Hepatocyte (in vitro differentiated cells): Measurements from ENCODE around the gene EYA4. TPM values are rescaled to one million over a fixed set of nuclear protein-coding genes. Genes with fewer than 3 reads are reported as not detected.

Experiments
- DNase-seq: peaks from one replicate; pipeline ENCODE4 v3.0.0-alpha.2; 2016; ENCODE audit warnings: low spot score
- H2AFZ ChIP-seq: fragments of 200-600 bp; sonication (generic); 2 replicates; pipeline ENCODE4 v1.6.0; 2016; ENCODE audit warnings: antibody characterized with exemption, mild to moderate bottlenecking
- H3K27ac ChIP-seq: fragments of 200-600 bp; sonication (generic); 2 replicates; pipeline ENCODE4 v1.5.1; 2016; ENCODE audit warnings: mild to moderate bottlenecking
- H3K27me3 ChIP-seq: fragments of 200-600 bp; sonication (generic); 2 replicates; pipeline ENCODE4 v1.6.1; 2016
- H3K36me3 ChIP-seq: fragments of 200-600 bp; sonication (generic); replicated peaks from 2 replicates; pipeline ENCODE4 v1.5.1; 2016; ENCODE audit warnings: low read depth; ENCODE audit not compliant: insufficient read depth
- H3K4me1 ChIP-seq: fragments of 200-600 bp; sonication (generic); 2 replicates; pipeline ENCODE4 v1.5.1; 2016; ENCODE audit warnings: mild to moderate bottlenecking, moderate library complexity; ENCODE audit not compliant: insufficient read depth
- H3K4me2 ChIP-seq: fragments of 200-600 bp; sonication (generic); 2 replicates; pipeline ENCODE4 v1.6.0; 2016
- H3K4me3 ChIP-seq: fragments of 200-600 bp; sonication (generic); 2 replicates; pipeline ENCODE4 v1.5.1; 2016; ENCODE audit warnings: mild to moderate bottlenecking
- H3K79me2 ChIP-seq: fragments of 200-600 bp; sonication (generic); 2 replicates; pipeline ENCODE4 v1.6.0; 2017; ENCODE audit warnings: mild to moderate bottlenecking
- H3K9me2 ChIP-seq: fragments of 200-600 bp; sonication (generic); replicated peaks from 2 replicates; pipeline ENCODE4 v1.6.0; 2017; ENCODE audit warnings: mild to moderate bottlenecking; ENCODE audit not compliant: insufficient read depth
- H3K9me3 ChIP-seq: fragments of 200-600 bp; sonication (generic); 2 replicates; pipeline ENCODE4 v1.5.1; 2016; ENCODE audit warnings: low read depth, mild to moderate bottlenecking
- H4K20me1 ChIP-seq: fragments of 200-600 bp; sonication (generic); 2 replicates; pipeline ENCODE4 v1.6.0; 2016; ENCODE audit warnings: mild to moderate bottlenecking; ENCODE audit not compliant: insufficient read depth, poor library complexity, severe bottlenecking
- CTCF ChIP-seq: fragments of 200-600 bp; sonication (generic); IDR thresholded peaks from 2 replicates; pipeline ENCODE4 v1.5.1; 2016; ENCODE audit warnings: antibody characterized with exemption, mild to moderate bottlenecking; ENCODE audit not compliant: poor library complexity
- EZH2 ChIP-seq: fragments of 200-600 bp; sonication (generic); IDR thresholded peaks from 2 replicates; pipeline ENCODE4 v1.6.1; 2016; ENCODE audit warnings: antibody characterized with exemption, mild to moderate bottlenecking, borderline replicate concordance
- EZH2phosphoT487 ChIP-seq: fragments of 200-600 bp; sonication (generic); IDR thresholded peaks from one replicate; pipeline ENCODE4 v1.6.1; 2018; ENCODE audit warnings: antibody characterized with exemption, mild to moderate bottlenecking, low read depth, moderate library complexity; ENCODE audit not compliant: unreplicated experiment, severe bottlenecking
- WGBS: methylation state at CpG from one replicate; pipeline ENCODE4 v1.1.6; 2016; ENCODE audit warnings: low lambda C conversion rate; ENCODE audit errors: missing lambda C conversion rate; 5-methylcytosine and 5-hydroxymethylcytosine counted together
- polyA plus RNA-seq: library from polyadenylated mRNA; unstranded; fragments of >200 nt; fragmentation: Nextera tagmentation; extraction: Ambion mirVana; gene quantifications from 2 replicates; pipeline ENCODE4 v1.2.1, GENCODE V29; 2016
- total RNA-seq: library from RNA; depleted of rRNA; stranded (reverse); fragments of >200 nt; gene quantifications from 2 replicates; pipeline ENCODE4 v1.2.3, GENCODE V29; 2014

Gene EYA4
- total and polyA plus RNA-seq, 2 experiments from 2014 or later: 0.33 to 1.8 TPM

- Histone ChIP-seq H3K36me3 (no peaks in the 10 kb centered on the region), H3K27me3 (no peaks in the 10 kb centered on the region), H3K4me3 (no peak overlapping the region), H4K20me1 (no peaks in the 10 kb centered on the region), H3K4me1 (no peaks in the 10 kb centered on the region), H3K9me3 (no peaks in the 10 kb centered on the region), H3K4me2 (no peak overlapping the region), H3K9me2 (no peaks in the 10 kb centered on the region), H3K79me2 (no peaks in the 10 kb centered on the region), H3K27ac (no peak overlapping the region), H2AFZ (no peak overlapping the region)
- no peak for TF ChIP-seq EZH2
- no peak for TF ChIP-seq CTCF
- no peak for TF ChIP-seq EZH2phosphoT487
- 96% methylated on average over 9 of the region's 9 CpGs for WGBS
- no peak for DNase-seq
These were observed 149.0 kb downstream of the EYA4 start for GRCh38 chr6:133390168-133390567.

DNA sequence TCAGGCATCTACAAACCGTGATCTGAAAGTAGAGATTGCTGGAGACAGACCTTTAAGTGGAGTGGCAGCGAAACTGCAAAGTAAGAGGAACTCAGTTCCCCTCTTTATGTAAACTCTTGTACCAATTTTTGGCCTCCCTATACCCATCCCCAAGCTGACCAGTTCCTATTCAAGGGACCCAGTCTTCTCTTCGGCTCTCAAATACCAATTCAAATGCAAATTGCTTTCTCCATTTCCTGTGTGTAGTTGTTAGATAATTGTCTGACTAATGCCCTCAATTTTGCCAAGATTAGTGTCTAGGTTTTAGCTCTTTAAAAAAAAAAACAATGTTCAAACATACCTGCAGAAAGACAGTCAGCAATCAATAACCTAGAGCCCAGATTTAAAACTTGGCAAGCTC lies 150.9 kb downstream of the EYA4 start:
- no peak overlapping the region for H3K4me3 ChIP-seq
- no peaks in the 10 kb centered on the region for H3K9me2 ChIP-seq
- H3K27me3 ChIP-seq: no peaks in the 10 kb centered on the region
- no peaks in the 10 kb centered on the region for H4K20me1 ChIP-seq
- no peaks in the 10 kb centered on the region for H3K9me3 ChIP-seq
- no peak overlapping the region for H2AFZ ChIP-seq
- TF ChIP-seq CTCF (no peak), EZH2phosphoT487 (no peak), EZH2 (no peak)
- H3K36me3 ChIP-seq: no peaks in the 10 kb centered on the region
- no peak overlapping the region for H3K4me2 ChIP-seq
- DNase-seq: no peak
- 77% methylated on average over 3 of the region's 3 CpGs for WGBS
- no peak overlapping the region for H3K27ac ChIP-seq
- H3K79me2 ChIP-seq: no peaks in the 10 kb centered on the region
- no peaks in the 10 kb centered on the region for H3K4me1 ChIP-seq

- H3K27ac ChIP-seq: no peak overlapping the region
- H3K9me3 ChIP-seq: no peaks in the 10 kb centered on the region
- H3K36me3 ChIP-seq: no peaks in the 10 kb centered on the region
- H3K79me2 ChIP-seq: no peaks in the 10 kb centered on the region
- 50% methylated on average over 2 of the region's 2 CpGs for WGBS
- no peaks in the 10 kb centered on the region for H4K20me1 ChIP-seq
- H3K9me2 ChIP-seq: no peaks in the 10 kb centered on the region
- H2AFZ ChIP-seq: no peak overlapping the region
- no peaks in the 10 kb centered on the region for H3K27me3 ChIP-seq
- no peak overlapping the region for H3K4me2 ChIP-seq
- no peak overlapping the region for H3K4me3 ChIP-seq
- no peaks in the 10 kb centered on the region for H3K4me1 ChIP-seq
- TF ChIP-seq EZH2phosphoT487 (no peak), CTCF (no peak), EZH2 (no peak)
- DNase-seq: no peak
These were observed 151.5 kb downstream of the EYA4 start for GRCh38 chr6:133392641-133393040.

DNA sequence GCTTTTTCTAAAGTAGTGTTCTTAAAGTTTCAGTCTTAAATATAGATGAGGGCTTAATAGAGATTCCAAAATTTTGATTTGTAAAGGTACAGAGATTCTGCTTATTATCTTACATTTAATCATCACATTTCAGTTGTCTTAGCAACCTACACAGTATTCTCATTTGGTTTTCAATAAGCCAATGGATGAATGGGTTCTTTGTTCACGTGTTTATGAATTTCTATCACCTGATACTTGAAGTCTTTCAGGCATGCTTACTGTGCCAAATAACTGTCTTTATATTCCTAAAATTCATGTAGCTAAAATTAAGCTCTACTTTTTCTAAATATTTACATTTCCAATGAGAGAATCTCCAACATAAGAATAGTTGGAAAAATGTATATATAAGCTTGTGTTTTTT lies 152.7 kb downstream of the EYA4 start:
- H3K9me3 ChIP-seq: no peaks in the 10 kb centered on the region
- WGBS: 85% methylated on average over 1 of the region's 1 CpG
- no peaks in the 10 kb centered on the region for H4K20me1 ChIP-seq
- H3K79me2 ChIP-seq: no peaks in the 10 kb centered on the region
- TF ChIP-seq EZH2: no peak
- no peak for TF ChIP-seq EZH2phosphoT487
- TF ChIP-seq CTCF: no peak
- no peak overlapping the region for H3K27ac ChIP-seq
- DNase-seq: no peak
- H3K36me3 ChIP-seq: no peaks in the 10 kb centered on the region
- H3K27me3 ChIP-seq: no peaks in the 10 kb centered on the region
- no peak overlapping the region for H3K4me2 ChIP-seq
- H3K4me1 ChIP-seq: no peaks in the 10 kb centered on the region
- H3K4me3 ChIP-seq: no peak overlapping the region
- H3K9me2 ChIP-seq: no peaks in the 10 kb centered on the region
- no peak overlapping the region for H2AFZ ChIP-seq
